Measurements from ENCODE around the gene SMPD3. TPM values are rescaled to one million over a fixed set of nuclear protein-coding genes. Genes with fewer than 3 reads are reported as not detected.

Gene SMPD3
- total RNA-seq, 1 experiment from 2014 or later, result 2.4 TPM

DNA sequence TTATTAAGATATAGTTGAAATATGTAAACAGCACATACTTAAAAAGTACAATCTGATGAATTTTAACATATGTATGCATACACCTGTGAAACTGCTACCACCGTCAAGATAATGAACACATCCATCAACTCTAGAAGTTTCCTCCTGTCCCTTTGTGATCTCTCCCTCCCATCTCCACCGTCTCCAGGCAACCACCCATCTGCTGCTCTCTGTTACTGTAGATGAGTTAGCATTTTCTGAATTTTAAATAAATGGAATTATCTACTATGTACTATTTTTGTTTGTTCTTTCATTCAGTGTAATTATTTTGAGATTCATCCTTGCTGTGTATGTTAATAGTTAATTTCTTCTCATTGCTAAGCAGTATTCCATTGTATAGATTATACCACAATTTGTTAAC lies 40.2 kb upstream of the SMPD3 start:
- Histone ChIP-seq H3K9me3 (peaks cover under 1% of the 10 kb centered on the region; the same call in 1 of the 2 replicates), H3K36me3 (ENCODE audit: control insufficient read depth, insufficient read depth, low read length) (no peaks in the 10 kb centered on the region), H3K4me1 (peaks cover 9% of the 10 kb centered on the region; the same call in 1 of the 2 replicates), H3K4me3 (ENCODE audit: low read depth, low read length) (no peak overlapping the region), H3K27me3 (replicated peaks; ENCODE audit: control insufficient read depth, insufficient read depth, low read length) (no peaks in the 10 kb centered on the region)
- DNase-seq, result no peak
- peaks cover 6% of the 10 kb centered on the region for H3K36me3 Mint-ChIP-seq (ENCODE audit: insufficient read depth, unreplicated experiment)
- H3K4me1 Mint-ChIP-seq (ENCODE audit: low read depth, unreplicated experiment), result peaks cover 6% of the 10 kb centered on the region
- no peaks in the 10 kb centered on the region for H3K9me3 Mint-ChIP-seq (ENCODE audit: unreplicated experiment)
- H3K4me3 Mint-ChIP-seq (ENCODE audit: unreplicated experiment), result no peak overlapping the region
- ChIA-PET POLR2A (no interaction called here), CTCF (no interaction called here)
- no TSS peak for BruUV-seq (replicated peaks)
- intact Hi-C loops (cut with micrococcal nuclease; ENCODE audit: unreplicated experiment), result no loop called here
- H3K27ac Mint-ChIP-seq (ENCODE audit: unreplicated experiment), result no peak overlapping the region
- no peaks in the 10 kb centered on the region for H3K27me3 Mint-ChIP-seq (ENCODE audit: insufficient read depth, unreplicated experiment)
- no peak for TF ChIP-seq CTCF (IDR thresholded peaks at IDR 0.05; ENCODE audit: insufficient read depth in 1 of 2, low read depth in 1 of 2, low read length in 1 of 2, severe bottlenecking in 1 of 2, unreplicated experiment in 1 of 2)

GRCh38 chr16:68487669-68488068 lies 39.4 kb upstream of the SMPD3 start:
- Histone ChIP-seq H3K36me3 (ENCODE audit: control insufficient read depth, insufficient read depth, low read length) (no peaks in the 10 kb centered on the region), H3K9me3 (peaks cover 6% of the 10 kb centered on the region; the same call in 1 of the 2 replicates), H3K4me1 (peaks cover 9% of the 10 kb centered on the region; the same call in 1 of the 2 replicates), H3K4me3 (ENCODE audit: low read depth, low read length) (no peak overlapping the region), H3K27me3 (replicated peaks; ENCODE audit: control insufficient read depth, insufficient read depth, low read length) (no peaks in the 10 kb centered on the region)
- no peak for DNase-seq
- H3K36me3 Mint-ChIP-seq (ENCODE audit: insufficient read depth, unreplicated experiment), result peaks cover 6% of the 10 kb centered on the region
- H3K9me3 Mint-ChIP-seq (ENCODE audit: unreplicated experiment), result peaks cover 2% of the 10 kb centered on the region
- peaks cover 6% of the 10 kb centered on the region for H3K4me1 Mint-ChIP-seq (ENCODE audit: low read depth, unreplicated experiment)
- no TSS peak for BruUV-seq (replicated peaks)
- ChIA-PET POLR2A (no interaction called here), CTCF (interaction anchor here (1.6 kb wide), 1 partner anchor 41 kb away, joined by 4 read pairs; no protein-coding TSS in a partner anchor)
- no peak overlapping the region for H3K27ac Mint-ChIP-seq (ENCODE audit: unreplicated experiment)
- no peaks in the 10 kb centered on the region for H3K27me3 Mint-ChIP-seq (ENCODE audit: insufficient read depth, unreplicated experiment)
- intact Hi-C loops (cut with micrococcal nuclease; ENCODE audit: unreplicated experiment), result no loop called here
- no peak for TF ChIP-seq CTCF (IDR thresholded peaks at IDR 0.05; ENCODE audit: insufficient read depth in 1 of 2, low read depth in 1 of 2, low read length in 1 of 2, severe bottlenecking in 1 of 2, unreplicated experiment in 1 of 2)
- H3K4me3 Mint-ChIP-seq (ENCODE audit: unreplicated experiment), result no peak overlapping the region

DNA sequence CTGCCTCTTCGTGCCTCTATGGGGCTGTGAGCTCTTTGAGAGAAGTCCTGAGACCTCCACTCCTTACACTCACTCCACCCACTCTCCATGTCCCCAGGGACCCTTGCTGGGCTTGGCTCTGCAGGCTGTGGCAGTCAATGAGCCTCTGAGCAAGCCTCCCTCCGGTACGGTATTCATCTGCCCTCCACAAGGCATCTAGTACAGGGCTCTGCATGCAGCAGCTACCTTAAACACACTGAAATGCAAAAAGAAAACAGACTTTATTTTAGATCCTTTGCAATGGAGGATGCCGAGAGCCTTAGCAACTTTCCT lies 38.9 kb upstream of the SMPD3 start:
- Mint-ChIP-seq H3K4me1 (ENCODE audit: low read depth, unreplicated experiment) (peaks cover 6% of the 10 kb centered on the region), H3K27ac (ENCODE audit: unreplicated experiment) (no peak overlapping the region), H3K4me3 (ENCODE audit: unreplicated experiment) (no peak overlapping the region), H3K9me3 (ENCODE audit: unreplicated experiment) (peaks cover 7% of the 10 kb centered on the region), H3K36me3 (ENCODE audit: insufficient read depth, unreplicated experiment) (peaks cover 1% of the 10 kb centered on the region), H3K27me3 (ENCODE audit: insufficient read depth, unreplicated experiment) (no peaks in the 10 kb centered on the region)
- peaks cover 7% of the 10 kb centered on the region; the same call in 1 of the 2 replicates for H3K9me3 ChIP-seq
- ChIA-PET POLR2A (no interaction called here), CTCF (interaction anchor here (1.6 kb wide), 1 partner anchor 42 kb away, joined by 4 read pairs; no protein-coding TSS in a partner anchor)
- intact Hi-C loops (cut with micrococcal nuclease; ENCODE audit: unreplicated experiment), result no loop called here
- BruUV-seq (replicated peaks), result no TSS peak
- H3K27me3 ChIP-seq (replicated peaks; ENCODE audit: control insufficient read depth, insufficient read depth, low read length), result no peaks in the 10 kb centered on the region
- DNase-seq, result no peak
- no peak overlapping the region for H3K4me3 ChIP-seq (ENCODE audit: low read depth, low read length)
- peaks cover 9% of the 10 kb centered on the region; the same call in 1 of the 2 replicates for H3K4me1 ChIP-seq
- no peaks in the 10 kb centered on the region for H3K36me3 ChIP-seq (ENCODE audit: control insufficient read depth, insufficient read depth, low read length)
- TF ChIP-seq CTCF (IDR thresholded peaks at IDR 0.05; ENCODE audit: insufficient read depth in 1 of 2, low read depth in 1 of 2, low read length in 1 of 2, severe bottlenecking in 1 of 2, unreplicated experiment in 1 of 2), result no peak

Data from Caco-2 (cell line).